ENCODE data around the gene GRK7.
"Not testable (repeated sequence)": the region's sequence is repeated elsewhere in the genome, so short reads cannot be mapped to it uniquely, and the experiment has no call there.

GRK7 gene

DNA sequence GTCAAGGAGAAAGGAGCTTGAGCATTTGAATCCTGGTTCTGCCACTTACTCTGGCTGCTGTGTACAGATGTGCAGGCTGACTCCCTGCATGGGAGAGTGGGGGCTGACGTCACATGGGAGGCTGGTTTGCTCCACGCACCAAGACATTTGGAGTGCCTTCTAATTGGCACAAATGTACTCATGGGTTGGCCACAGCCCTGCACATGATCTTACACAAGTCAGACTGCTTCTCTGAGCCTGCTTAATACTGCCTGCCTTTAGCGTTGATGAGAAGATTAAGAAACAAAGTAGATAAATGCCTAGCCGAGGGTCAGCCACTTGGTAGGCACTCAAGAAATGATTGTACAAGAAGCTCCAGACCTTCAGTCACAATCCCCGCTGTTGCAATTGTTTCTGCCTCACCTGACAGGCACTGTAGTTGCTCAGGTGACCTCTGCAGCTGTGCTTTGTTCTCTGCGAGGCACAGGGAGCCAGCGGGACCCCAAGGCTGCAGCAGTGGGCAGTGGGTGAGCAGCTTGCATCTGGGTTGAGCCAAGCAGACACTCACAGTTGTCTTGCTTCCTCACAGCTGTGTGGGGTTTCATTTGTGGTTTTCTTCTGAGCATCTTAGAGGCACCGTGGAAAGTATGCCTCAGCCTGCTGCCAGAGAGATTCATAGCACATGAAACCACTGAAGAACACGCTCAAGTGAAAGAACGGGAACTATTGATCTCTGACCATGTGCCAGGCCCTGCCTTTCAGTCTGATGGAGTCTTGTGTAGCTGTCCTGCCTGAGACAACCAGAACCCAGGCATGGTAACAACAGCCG is 33.1 kb downstream of the GRK7 start:
- DNase-seq, result no peak

DNA sequence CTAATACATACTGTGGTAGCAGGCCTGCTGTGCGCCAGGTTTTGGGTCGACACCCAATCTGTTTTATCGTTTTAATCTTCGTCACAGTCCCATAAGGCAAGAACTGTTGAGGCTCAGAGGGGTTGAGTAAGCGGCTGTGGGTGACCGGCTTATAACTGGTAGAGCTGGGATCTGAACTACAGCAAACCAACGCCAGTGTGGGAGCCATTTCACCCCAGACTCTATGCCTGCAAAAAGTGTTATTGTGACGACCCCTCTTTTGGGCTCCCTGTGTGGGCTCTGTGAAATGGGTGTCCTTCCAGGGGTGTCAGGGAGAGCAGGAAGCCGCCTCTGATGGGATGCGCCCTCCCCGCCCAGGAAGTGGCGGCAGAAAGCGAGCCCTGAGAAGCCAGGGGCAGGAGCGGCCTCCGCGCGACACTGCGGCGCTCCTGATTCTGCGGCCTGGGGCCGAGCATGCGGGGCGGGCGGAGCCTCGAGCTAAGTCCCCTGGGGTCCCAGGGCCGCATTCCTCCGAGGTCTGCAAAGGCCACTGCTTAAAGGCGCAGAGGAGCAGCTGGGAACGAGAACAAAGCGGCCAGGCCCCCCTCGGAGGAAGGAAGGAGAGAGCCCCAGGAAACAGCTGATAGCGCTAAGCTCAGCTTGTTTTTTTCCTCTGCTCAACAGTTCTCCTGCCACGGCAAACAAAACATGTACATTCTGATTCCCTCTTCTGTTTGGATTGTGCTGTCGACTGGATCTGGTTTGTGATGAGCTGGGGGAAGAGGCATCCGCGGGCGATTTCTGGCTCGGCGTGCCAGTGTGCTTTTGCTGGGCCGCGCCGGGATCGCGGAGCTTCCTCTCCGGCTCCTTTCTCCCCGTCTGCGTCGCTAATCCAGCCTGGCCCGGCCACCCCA is 33.9 kb downstream of the GRK7 start:
- no peak for DNase-seq

DNA sequence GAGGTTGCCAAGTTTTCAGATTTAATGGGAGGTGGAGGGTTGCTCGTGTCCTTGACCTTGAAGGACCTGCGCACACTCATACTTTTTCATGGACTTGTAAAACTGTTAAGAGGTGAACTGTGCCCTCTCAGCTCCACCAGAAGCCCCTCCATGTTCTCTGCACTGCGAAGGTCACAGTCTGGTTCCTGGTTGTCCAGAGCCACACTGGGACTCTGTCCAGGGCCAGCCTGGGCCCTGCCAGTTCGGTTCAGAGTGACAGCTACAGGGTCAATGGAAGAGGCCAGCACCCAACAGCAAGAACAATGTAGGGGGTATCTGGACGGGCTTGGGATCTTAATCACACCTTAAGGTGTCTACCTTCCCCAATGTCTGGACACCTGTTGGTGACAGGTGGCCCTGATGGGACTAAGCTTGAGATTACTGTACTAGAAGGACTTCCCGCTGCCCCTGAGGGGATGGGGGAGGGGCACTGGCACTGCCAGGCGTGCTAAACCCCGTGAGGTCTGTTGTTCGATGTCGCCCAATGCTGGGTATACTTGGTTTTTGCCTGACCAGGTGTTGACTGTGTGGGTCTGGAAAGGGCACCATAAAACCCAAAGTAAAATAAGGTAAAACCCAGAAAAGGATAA is 34.7 kb downstream of the GRK7 start:
- DNase-seq, result no peak

DNA sequence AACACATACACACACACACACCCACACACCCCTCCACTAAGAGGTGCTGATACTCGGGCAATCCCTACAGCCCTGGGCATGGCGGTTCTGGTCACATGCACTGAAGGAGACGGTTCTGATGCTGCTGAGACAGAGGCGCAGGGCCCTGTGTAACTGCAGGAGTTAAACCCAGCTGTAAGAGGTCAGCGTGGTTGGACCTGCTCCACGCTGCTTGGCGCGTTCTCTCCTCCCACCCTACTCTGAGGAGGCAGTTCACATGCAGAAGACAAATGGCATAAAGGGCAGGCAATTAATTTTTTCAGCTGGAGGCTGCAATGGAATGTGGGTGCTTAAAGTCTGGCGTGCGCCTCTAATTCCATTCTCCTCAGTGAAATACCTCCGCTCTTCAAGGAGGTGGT is 35.2 kb downstream of the GRK7 start:
- DNase-seq, result no peak

DNA sequence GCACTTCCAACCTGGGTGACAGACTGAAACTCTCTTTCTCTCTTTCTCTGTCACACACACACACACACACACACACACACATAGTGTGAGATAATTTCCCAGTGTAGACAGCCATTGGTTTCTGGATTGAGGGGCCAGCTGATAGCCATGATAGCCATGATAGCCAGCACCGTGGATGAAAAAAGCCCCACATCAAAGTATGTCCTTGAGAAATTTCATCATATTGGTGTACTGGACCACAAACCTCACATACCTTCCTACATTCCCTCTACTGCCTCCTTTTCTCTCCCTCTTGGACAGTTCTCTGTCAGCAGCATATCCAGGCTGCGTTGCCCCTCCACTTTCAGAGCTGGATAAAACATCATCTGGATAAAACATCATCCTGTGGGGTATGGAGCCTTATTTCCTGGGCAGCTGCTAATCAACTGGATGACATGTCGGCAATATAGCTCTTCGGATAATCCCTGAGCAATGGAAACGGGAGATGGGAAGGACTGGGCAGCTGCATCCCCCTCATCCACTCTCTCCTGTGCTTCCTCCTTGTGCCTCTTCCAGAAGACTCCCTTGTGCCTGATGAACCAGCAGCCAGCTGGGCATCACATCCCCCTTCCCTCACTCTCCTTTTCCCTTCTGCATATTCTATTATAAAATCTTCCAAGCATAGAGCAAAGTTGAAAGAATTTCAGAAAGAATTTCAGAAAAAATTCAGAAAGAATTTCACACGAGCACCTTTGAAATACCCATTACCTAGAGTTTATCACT is 39.3 kb downstream of the GRK7 start:
- no peak for DNase-seq

DNA sequence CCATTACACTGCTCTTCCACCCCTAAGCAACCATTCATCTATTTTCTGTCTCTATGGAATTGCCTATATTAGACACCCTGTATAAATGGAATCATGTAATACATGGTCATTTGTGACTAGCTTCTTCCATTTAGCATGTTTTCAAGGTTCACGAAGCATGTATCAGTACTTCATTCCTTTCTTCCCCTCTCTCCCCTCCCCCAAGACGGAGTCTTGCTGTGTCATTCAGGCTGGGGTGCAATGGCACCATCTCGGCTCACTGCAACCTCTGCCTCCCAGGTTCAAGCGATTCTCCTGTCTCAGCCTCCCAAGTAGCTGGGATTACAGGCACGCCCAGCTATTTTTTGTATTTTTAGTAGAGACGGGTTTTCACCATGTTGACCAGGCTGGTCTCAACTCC is 40.3 kb downstream of the GRK7 start:
- not testable (repeated sequence) for DNase-seq

DNA sequence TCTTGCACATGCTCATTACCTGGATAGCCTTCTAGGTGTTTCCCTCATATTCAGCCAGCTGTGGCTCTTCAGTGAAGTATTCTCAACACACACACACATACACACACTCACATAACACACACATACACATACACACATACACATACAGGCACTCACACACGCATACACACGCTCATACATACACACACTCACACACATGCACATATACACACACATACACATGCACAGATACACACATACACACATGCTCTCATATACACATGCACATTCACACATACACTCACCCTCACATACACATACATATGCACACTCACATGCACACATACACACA is 41.2 kb downstream of the GRK7 start:
- no peak for DNase-seq

DNA sequence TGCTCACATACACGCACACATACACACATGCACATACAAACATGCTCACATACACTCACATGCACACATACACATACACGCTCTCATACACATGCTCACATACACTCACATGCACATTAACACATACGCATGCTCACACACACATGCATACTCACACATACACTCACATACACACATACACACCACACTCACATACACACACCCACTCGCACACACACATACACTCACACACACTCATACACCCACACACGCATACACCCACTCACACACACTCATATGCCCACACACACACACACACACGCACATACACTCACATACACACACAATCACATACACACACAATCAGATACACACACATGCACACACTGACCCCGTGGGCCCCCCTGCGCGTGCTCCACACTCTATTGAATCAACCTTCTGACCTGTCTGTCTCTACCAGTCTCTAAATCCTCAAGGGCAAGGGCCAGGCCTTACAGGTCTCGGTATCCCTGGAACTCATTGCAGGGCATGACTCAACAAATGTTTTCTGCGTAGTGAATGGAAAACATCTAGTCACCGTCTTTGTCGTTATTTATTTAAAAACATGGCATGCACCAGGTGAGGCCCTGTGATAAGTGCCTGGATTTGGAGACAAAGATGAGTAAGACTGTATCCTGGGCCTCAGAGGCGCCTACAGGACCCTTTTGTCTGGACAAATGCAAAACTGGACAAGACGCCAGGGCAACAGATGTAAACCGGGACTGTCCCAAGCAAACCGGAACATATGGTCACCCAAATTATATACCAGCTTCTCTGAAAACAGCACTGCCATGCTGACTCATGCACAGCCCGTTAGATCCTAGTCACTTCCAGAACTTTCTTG is 41.8 kb downstream of the GRK7 start:
- no peak for DNase-seq

DNA sequence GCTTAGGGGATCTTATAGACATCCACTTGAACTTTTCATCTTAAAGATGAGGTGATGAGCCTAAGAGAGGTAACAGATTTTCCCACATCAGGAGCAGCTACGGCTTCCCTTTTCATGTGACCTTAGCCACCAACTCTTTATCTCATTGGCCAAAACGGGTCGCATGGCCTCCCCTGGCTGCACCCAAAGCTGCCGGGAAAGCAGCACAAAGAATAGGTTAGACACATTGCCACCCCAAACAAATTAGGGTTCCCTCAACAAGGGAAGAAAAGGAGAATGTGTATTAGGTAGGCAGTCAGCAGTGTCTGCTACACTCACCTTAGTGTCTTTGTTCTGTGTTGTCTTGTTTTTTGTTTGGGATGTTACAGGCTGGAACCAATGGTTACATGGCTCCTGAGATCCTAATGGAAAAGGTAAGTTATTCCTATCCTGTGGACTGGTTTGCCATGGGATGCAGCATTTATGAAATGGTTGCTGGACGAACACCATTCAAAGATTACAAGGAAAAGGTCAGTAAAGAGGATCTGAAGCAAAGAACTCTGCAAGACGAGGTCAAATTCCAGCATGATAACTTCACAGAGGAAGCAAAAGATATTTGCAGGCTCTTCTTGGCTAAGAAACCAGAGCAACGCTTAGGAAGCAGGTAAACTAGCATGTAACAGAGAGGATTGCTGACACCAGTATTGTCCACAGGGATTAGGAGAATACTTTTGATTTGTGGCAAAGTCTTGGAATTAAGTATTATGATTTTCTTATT is 44.2 kb downstream of the GRK7 start:
- DNase-seq, result no peak

DNA sequence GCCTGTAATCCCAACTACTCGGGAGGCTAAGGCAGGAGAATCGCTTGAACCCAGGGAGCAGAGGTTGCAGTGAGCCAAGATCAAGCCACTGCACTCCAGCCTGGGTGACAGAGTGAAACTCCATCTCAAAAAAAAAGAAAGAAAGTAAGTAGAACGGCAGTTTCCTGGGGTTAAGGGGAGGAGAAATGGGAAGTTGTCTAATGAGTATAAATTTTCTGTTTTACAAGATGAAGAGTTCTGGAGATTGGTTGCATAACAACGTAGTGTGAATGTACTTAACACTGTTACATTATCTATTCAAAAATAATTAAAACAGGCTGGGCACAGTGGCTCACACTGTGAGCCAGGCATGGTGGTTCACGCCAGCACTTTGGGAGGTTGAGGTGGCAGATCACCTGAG is 45.4 kb downstream of the GRK7 start:
- DNase-seq, result no peak

DNA sequence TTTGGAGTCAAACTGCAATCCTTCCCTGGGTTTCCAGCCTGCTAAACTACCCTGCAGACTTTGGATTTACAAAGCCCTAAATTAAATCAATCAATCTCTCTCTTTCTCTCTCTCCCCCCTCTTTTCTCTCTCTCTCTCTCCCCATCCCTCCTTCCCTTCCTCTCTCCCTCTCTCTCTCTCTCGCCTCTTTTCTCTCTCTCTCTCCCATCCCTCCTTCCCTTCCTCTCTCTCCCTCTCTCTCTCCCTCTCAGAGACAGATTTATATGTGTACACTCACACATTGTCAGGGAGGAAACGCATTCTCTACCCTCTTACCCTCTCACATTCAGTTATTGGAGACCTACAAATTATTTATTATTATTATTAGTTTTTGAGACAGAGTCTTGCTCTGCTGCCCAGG is 47.0 kb downstream of the GRK7 start:
- DNase-seq, result no peak

DNA sequence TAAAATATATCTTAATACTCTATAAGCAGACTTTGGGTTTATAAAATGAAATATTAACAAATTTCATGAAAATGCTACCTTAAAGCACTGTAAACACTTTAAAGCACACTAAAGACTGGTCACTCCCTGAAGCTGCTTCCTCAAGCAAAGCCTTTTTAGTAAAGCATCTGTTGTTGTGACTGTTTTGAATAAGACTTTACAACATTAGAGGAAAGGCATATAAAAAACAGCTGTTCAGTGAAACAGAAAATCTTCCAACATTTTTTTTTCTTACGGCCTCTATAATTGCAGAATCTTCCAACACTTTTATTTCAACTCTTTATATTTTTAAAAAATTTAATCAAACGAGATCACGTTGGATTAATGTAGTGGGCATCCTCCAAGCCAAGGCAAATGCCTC is 48.1 kb downstream of the GRK7 start:
- no peak for DNase-seq

DNA sequence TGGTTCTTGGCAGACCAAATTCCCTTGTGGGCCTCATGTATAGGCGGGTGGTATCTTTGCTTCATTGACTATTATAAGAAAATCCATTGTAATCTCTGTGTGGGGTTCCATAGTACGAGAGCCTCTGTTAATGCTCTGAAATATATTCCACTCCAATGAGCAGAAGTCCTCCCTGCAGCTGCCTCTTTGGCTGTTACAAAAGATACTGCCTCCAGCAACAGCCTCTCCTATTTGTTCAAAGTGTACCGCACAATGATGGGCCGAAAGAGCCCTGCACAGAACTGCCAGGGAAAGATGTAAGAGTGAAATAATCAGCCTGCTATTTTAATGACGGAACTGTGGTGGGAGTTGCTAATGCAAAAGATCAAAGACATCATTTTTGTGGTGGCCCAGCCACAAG is 48.9 kb downstream of the GRK7 start:
- DNase-seq, result no peak

DNA sequence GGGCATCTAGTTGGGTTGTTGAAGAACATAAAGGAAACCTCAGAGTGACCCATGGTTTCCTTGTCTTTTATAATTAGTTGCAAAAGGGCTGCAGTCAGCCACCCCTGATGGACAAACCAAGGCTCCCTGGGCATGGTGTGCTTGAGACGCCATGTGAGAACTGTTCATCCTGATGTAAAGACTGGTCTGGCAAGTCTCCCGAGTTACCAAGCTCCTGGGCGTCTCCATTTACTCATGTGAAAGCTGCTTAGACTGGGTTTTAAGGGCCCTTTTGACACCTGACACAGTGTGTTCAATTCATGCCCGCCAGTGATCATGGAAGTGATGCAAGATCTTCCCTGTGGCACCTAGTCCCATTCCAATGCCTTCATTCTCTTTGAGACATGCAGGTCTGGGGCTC is 49.4 kb downstream of the GRK7 start:
- no peak for DNase-seq
